ENCODE measurements around the gene UBR7.

DNA sequence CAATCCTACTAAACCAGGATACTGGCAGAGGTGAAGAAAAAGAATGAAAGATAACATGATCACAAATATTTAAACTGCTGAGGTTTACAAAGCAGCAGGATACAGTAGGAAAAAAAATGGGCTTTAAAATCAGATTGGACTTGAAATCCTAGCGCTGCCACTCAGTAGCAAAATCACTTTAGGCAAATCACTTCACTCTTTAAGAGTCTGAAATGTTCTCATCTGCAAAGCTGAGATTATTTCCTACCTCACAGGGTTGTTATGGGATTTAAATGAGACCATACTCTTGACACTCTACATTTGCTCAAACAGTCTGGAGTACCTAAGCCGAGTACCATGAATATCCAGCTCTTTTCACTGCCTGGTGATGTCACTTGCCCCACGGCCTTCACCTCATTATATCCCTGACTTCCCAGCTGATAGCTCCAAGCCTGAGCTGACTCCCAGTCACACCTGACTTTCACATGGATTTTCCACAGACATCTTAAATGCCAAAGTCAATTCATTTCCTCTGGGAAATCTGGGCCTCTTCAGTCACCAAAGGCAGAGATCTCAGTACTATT, 60.2 kb downstream of the UBR7 start:
- TF ChIP-seq, protein P1, sequence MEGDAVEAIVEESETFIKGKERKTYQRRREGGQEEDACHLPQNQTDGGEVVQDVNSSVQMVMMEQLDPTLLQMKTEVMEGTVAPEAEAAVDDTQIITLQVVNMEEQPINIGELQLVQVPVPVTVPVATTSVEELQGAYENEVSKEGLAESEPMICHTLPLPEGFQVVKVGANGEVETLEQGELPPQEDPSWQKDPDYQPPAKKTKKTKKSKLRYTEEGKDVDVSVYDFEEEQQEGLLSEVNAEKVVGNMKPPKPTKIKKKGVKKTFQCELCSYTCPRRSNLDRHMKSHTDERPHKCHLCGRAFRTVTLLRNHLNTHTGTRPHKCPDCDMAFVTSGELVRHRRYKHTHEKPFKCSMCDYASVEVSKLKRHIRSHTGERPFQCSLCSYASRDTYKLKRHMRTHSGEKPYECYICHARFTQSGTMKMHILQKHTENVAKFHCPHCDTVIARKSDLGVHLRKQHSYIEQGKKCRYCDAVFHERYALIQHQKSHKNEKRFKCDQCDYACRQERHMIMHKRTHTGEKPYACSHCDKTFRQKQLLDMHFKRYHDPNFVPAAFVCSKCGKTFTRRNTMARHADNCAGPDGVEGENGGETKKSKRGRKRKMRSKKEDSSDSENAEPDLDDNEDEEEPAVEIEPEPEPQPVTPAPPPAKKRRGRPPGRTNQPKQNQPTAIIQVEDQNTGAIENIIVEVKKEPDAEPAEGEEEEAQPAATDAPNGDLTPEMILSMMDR (conservative IDR thresholded peaks at IDR 0.05; ENCODE audit: low read length), result no peak
- TF ChIP-seq EZH2phosphoT487 (IDR thresholded peaks at IDR 0.05; ENCODE audit: borderline replicate concordance, low read depth, low read length), result no peak
